Measurements from ENCODE around the gene CACNA1C. TPM values are rescaled to one million over a fixed set of nuclear protein-coding genes. Genes with fewer than 3 reads are reported as not detected.

CACNA1C gene
- total RNA-seq, 1 experiment from 2014 or later: not detected

- Histone ChIP-seq H4K20me1 (ENCODE audit: insufficient read depth) (no peaks in the 10 kb centered on the region), H3K4me3 (no peak overlapping the region), H2AFZ (no peak overlapping the region), H3K27me3 (ENCODE audit: insufficient read depth, low read depth) (peaks cover 95% of the 10 kb centered on the region), H3F3A (ENCODE audit: insufficient read depth, low read depth) (no peaks in the 10 kb centered on the region), H3K4me1 (replicated peaks; ENCODE audit: insufficient read depth) (no peaks in the 10 kb centered on the region), H3K36me3 (ENCODE audit: low read depth) (no peaks in the 10 kb centered on the region), H3K9me3 (ENCODE audit: insufficient read depth, low read depth) (no peaks in the 10 kb centered on the region), H3K27ac (no peak overlapping the region), H3K9me2 (ENCODE audit: insufficient read depth) (no peaks in the 10 kb centered on the region), H3K4me2 (no peak overlapping the region), H3K79me2 (ENCODE audit: low read depth) (no peaks in the 10 kb centered on the region)
- ChIA-PET CTCF (no interaction called here), POLR2A (ENCODE audit: unreplicated experiment) (interaction anchor here (0.7 kb wide), 1 partner anchor 25 kb away, joined by 28 read pairs; no protein-coding TSS in a partner anchor)
- intact Hi-C loops (cut with micrococcal nuclease; ENCODE audit: unreplicated experiment): no loop called here
- no TSS peak for BruUV-seq (replicated peaks)
- TF ChIP-seq EZH2 (IDR thresholded peaks at IDR 0.05; ENCODE audit: low read depth) (no peak), CTCF (conservative IDR thresholded peaks at IDR 0.05) (no peak)
- DNase-seq: no peak
Measured at GRCh38 chr12:2283480-2283879, 230.7 kb downstream of the CACNA1C start.

- Histone ChIP-seq H3K9me3 (ENCODE audit: insufficient read depth, low read depth) (no peaks in the 10 kb centered on the region), H4K20me1 (ENCODE audit: insufficient read depth) (no peaks in the 10 kb centered on the region), H3K4me2 (no peak overlapping the region), H2AFZ (no peak overlapping the region), H3K9me2 (ENCODE audit: insufficient read depth) (no peaks in the 10 kb centered on the region), H3K36me3 (ENCODE audit: low read depth) (no peaks in the 10 kb centered on the region), H3F3A (ENCODE audit: insufficient read depth, low read depth) (no peaks in the 10 kb centered on the region), H3K79me2 (ENCODE audit: low read depth) (no peaks in the 10 kb centered on the region), H3K27ac (no peak overlapping the region), H3K4me1 (replicated peaks; ENCODE audit: insufficient read depth) (no peaks in the 10 kb centered on the region), H3K27me3 (ENCODE audit: insufficient read depth, low read depth) (peaks cover 95% of the 10 kb centered on the region), H3K4me3 (no peak overlapping the region)
- no peak for DNase-seq
- CTCF ChIA-PET: no interaction called here
- intact Hi-C loops (cut with micrococcal nuclease; ENCODE audit: unreplicated experiment): no loop called here
- BruUV-seq (replicated peaks): no TSS peak
- POLR2A ChIA-PET (ENCODE audit: unreplicated experiment): interaction anchor here (0.6 kb wide), 1 partner anchor 487 kb away, joined by 4 read pairs; no protein-coding TSS in a partner anchor
- TF ChIP-seq EZH2 (IDR thresholded peaks at IDR 0.05; ENCODE audit: low read depth): no peak
- TF ChIP-seq CTCF (conservative IDR thresholded peaks at IDR 0.05): no peak
Measured at GRCh38 chr12:2283916-2284315, 231.1 kb downstream of the CACNA1C start.

DNA sequence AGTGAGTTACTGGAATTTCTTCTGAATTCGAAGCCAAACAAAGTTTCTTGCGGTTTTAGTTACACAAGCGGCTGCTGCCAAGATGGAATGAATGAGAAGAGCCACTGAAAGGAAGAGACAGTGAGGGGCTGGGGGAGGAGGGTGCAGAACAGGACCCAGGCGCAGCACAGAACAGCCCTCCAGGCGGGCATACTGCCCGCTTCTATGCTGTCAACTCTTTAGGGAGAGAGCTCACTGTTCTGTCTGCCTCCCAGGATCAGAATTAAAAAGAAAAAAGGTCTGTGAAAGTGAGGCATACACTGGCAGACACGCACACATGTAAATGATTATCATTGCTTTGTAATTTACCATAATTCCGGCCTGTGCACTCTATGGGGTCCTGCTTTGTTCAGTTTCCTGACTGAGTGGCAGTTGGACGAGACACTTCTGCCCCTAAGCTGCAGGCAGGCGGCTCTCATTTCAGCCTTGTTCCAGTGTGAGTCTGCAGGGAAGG lies 231.6 kb downstream of the CACNA1C start:
- no peak for DNase-seq
- no peaks in the 10 kb centered on the region for H3K4me1 ChIP-seq (replicated peaks; ENCODE audit: insufficient read depth)
- H3K27ac ChIP-seq: no peak overlapping the region
- H2AFZ ChIP-seq: no peak overlapping the region
- H3K4me2 ChIP-seq: no peak overlapping the region
- ChIA-PET POLR2A (ENCODE audit: unreplicated experiment) (interaction anchor here (0.6 kb wide), 1 partner anchor 488 kb away, joined by 4 read pairs; no protein-coding TSS in a partner anchor), CTCF (no interaction called here)
- intact Hi-C loops (cut with micrococcal nuclease; ENCODE audit: unreplicated experiment): no loop called here
- H3K27me3 ChIP-seq (ENCODE audit: insufficient read depth, low read depth): peaks cover 97% of the 10 kb centered on the region
- no peaks in the 10 kb centered on the region for H3F3A ChIP-seq (ENCODE audit: insufficient read depth, low read depth)
- no peaks in the 10 kb centered on the region for H4K20me1 ChIP-seq (ENCODE audit: insufficient read depth)
- no peaks in the 10 kb centered on the region for H3K36me3 ChIP-seq (ENCODE audit: low read depth)
- TF ChIP-seq CTCF (conservative IDR thresholded peaks at IDR 0.05): no peak
- no peak for TF ChIP-seq EZH2 (IDR thresholded peaks at IDR 0.05; ENCODE audit: low read depth)
- no TSS peak for BruUV-seq (replicated peaks)
- H3K9me2 ChIP-seq (ENCODE audit: insufficient read depth): no peaks in the 10 kb centered on the region
- no peak overlapping the region for H3K4me3 ChIP-seq
- H3K79me2 ChIP-seq (ENCODE audit: low read depth): no peaks in the 10 kb centered on the region
- H3K9me3 ChIP-seq (ENCODE audit: insufficient read depth, low read depth): no peaks in the 10 kb centered on the region

All from PC-9 (cell line).